ENCODE data around the gene SLX4IP. TPM values are rescaled to one million over a fixed set of nuclear protein-coding genes. Genes with fewer than 3 reads are reported as not detected.

The SLX4IP gene
- total RNA-seq, 4 donors from 2014 or later, result 1.3 to 3.0 (median 1.9) TPM

- Histone ChIP-seq H3K9me3 (no peaks in the 10 kb centered on the region), H3K4me3 (no peak overlapping the region), H3K27me3 (no peaks in the 10 kb centered on the region), H3K4me1 (peaks cover 0 to 15% (median 5%) of the 10 kb centered on the region in 3 donors), H3K27ac (no peak overlapping the region), H3K36me3 (no peaks in the 10 kb centered on the region)
- TF ChIP-seq EP300 (IDR thresholded peaks at IDR 0.05) (no peak), POLR2A (IDR thresholded peaks at IDR 0.05) (no peak), POLR2AphosphoS5 (IDR thresholded peaks at IDR 0.05) (no peak), CTCF (IDR thresholded peaks at IDR 0.05) (no peak)
- 92 to 97% methylated on average over 2 to 3 of the region's 3 CpGs for WGBS, 2 donors (ENCODE audit: low coverage in 1 of 2)
- no peak for ATAC-seq
These were observed 120.3 kb downstream of the SLX4IP start for GRCh38 chr20:10555393-10555792.

- peaks cover 0 to 15% (median 5%) of the 10 kb centered on the region in 3 donors for H3K4me1 ChIP-seq
- no peaks in the 10 kb centered on the region for H3K27me3 ChIP-seq
- H3K9me3 ChIP-seq, result no peaks in the 10 kb centered on the region
- TF ChIP-seq POLR2A (IDR thresholded peaks at IDR 0.05) (no peak), EP300 (IDR thresholded peaks at IDR 0.05) (no peak), POLR2AphosphoS5 (IDR thresholded peaks at IDR 0.05) (no peak), CTCF (IDR thresholded peaks at IDR 0.05) (no peak)
- 54 to 74% methylated on average over 5 of the region's 5 CpGs for WGBS, 2 donors (ENCODE audit: low coverage in 1 of 2)
- no peak overlapping the region for H3K4me3 ChIP-seq
- no peak overlapping the region for H3K27ac ChIP-seq
- no peaks in the 10 kb centered on the region for H3K36me3 ChIP-seq
- ATAC-seq, result no peak
These were observed 120.8 kb downstream of the SLX4IP start for GRCh38 chr20:10555865-10556308.

- Histone ChIP-seq H3K4me1 (peaks cover 0 to 15% (median 5%) of the 10 kb centered on the region in 3 donors), H3K27ac (no peak overlapping the region), H3K4me3 (no peak overlapping the region), H3K27me3 (no peaks in the 10 kb centered on the region), H3K36me3 (no peaks in the 10 kb centered on the region), H3K9me3 (no peaks in the 10 kb centered on the region)
- ATAC-seq, result no peak
- TF ChIP-seq POLR2A (IDR thresholded peaks at IDR 0.05) (no peak), CTCF (IDR thresholded peaks at IDR 0.05) (no peak), POLR2AphosphoS5 (IDR thresholded peaks at IDR 0.05) (no peak), EP300 (IDR thresholded peaks at IDR 0.05) (no peak)
- WGBS, 2 donors (ENCODE audit: low coverage in 1 of 2), result 100% methylated on average over 2 of the region's 2 CpGs; no CpG with 5 or more reads in 1 of the 2 donors
These were observed 121.5 kb downstream of the SLX4IP start for GRCh38 chr20:10556519-10557083.

GRCh38 chr20:10557685-10558084, 122.6 kb downstream of the SLX4IP start:
- H3K36me3 ChIP-seq, result no peaks in the 10 kb centered on the region
- no peaks in the 10 kb centered on the region for H3K9me3 ChIP-seq
- H3K27ac ChIP-seq, result peak overlapping the region in 1 of 4 donors; percentile 36
- no peak for ATAC-seq
- H3K4me1 ChIP-seq, result peaks cover 0 to 7% (median 0%) of the 10 kb centered on the region in 3 donors
- H3K27me3 ChIP-seq, result no peaks in the 10 kb centered on the region
- no peak for TF ChIP-seq EP300 (IDR thresholded peaks at IDR 0.05)
- no peak for TF ChIP-seq POLR2AphosphoS5 (IDR thresholded peaks at IDR 0.05)
- no peak for TF ChIP-seq POLR2A (IDR thresholded peaks at IDR 0.05)
- no peak for TF ChIP-seq CTCF (IDR thresholded peaks at IDR 0.05)
- 84 to 91% methylated on average over 5 of the region's 6 CpGs for WGBS, 2 donors (ENCODE audit: low coverage in 1 of 2)
- H3K4me3 ChIP-seq, result no peak overlapping the region

GRCh38 chr20:10558635-10559187, 123.6 kb downstream of the SLX4IP start:
- Histone ChIP-seq H3K27me3 (no peaks in the 10 kb centered on the region), H3K4me1 (peaks cover 0 to 7% (median 0%) of the 10 kb centered on the region in 3 donors), H3K4me3 (no peak overlapping the region), H3K36me3 (no peaks in the 10 kb centered on the region), H3K9me3 (no peaks in the 10 kb centered on the region), H3K27ac (peak overlapping the region in 2 of 4 donors; percentile 14 to 18)
- peak; percentile 14 for TF ChIP-seq POLR2AphosphoS5 (IDR thresholded peaks at IDR 0.05)
- TF ChIP-seq POLR2A (IDR thresholded peaks at IDR 0.05), result no peak
- ATAC-seq, result no peak
- 67 to 72% methylated on average over 8 to 9 of the region's 9 CpGs for WGBS, 2 donors (ENCODE audit: low coverage in 1 of 2)

Measured in gastroesophageal sphincter (tissue), 4 donors.